Kidney epithelial cell (primary cell): ENCODE measurements around the gene ACP6. TPM values are rescaled to one million over a fixed set of nuclear protein-coding genes. Genes with fewer than 3 reads are reported as not detected.

Experiments
- DNase-seq: peaks from one replicate; pipeline ENCODE4 v3.0.0-alpha.2; 2010; ENCODE audit warnings: low read depth
- H3K27me3 ChIP-seq: 2 replicates; pipeline ENCODE4 v1.6.0; 2011; ENCODE audit warnings: low read length; ENCODE audit not compliant: control insufficient read depth, insufficient read depth
- H3K36me3 ChIP-seq: 2 replicates; pipeline ENCODE4 v1.5.1; 2011; ENCODE audit warnings: low read length; ENCODE audit not compliant: control insufficient read depth, insufficient read depth
- H3K4me3 ChIP-seq: 2 replicates; pipeline ENCODE4 v1.5.1; 2011; ENCODE audit warnings: low read depth, mild to moderate bottlenecking, control low read depth, low read length
- CTCF ChIP-seq: IDR thresholded peaks from 2 replicates; pipeline ENCODE4 v1.5.1; 2011; ENCODE audit warnings: mild to moderate bottlenecking, moderate library complexity, low read length, control low read depth, inconsistent platforms; ENCODE audit not compliant: insufficient read depth, poor library complexity, severe bottlenecking
- total RNA-seq: library from RNA; depleted of rRNA; stranded (reverse); fragments of >200 nt; gene quantifications from 2 replicates; pipeline ENCODE4 v1.2.3, GENCODE V29; 2015

ACP6 gene
- total RNA-seq, 1 donor from 2014 or later: 12.5 TPM

- Histone ChIP-seq H3K4me3 (no peak overlapping the region), H3K36me3 (no peaks in the 10 kb centered on the region), H3K27me3 (no peaks in the 10 kb centered on the region)
- no peak for TF ChIP-seq CTCF
- DNase-seq: no peak
Measured at GRCh38 chr1:147605591-147605990, 64.7 kb downstream of the ACP6 start.

- no peak overlapping the region for H3K4me3 ChIP-seq
- H3K36me3 ChIP-seq: no peaks in the 10 kb centered on the region
- no peak for TF ChIP-seq CTCF
- DNase-seq: no peak
- no peaks in the 10 kb centered on the region for H3K27me3 ChIP-seq
Measured at GRCh38 chr1:147603986-147604385, 66.3 kb downstream of the ACP6 start.

GRCh38 chr1:147600119-147601111, 69.9 kb downstream of the ACP6 start:
- TF ChIP-seq CTCF: no peak
- Histone ChIP-seq H3K4me3 (peak overlapping the region; percentile 75), H3K36me3 (no peaks in the 10 kb centered on the region), H3K27me3 (no peaks in the 10 kb centered on the region)
- DNase-seq: peak; percentile 71

- DNase-seq: peak; percentile 61
- no peak for TF ChIP-seq CTCF
- no peaks in the 10 kb centered on the region for H3K27me3 ChIP-seq
- H3K36me3 ChIP-seq: no peaks in the 10 kb centered on the region
- peak overlapping the region; percentile 75 for H3K4me3 ChIP-seq
Measured at GRCh38 chr1:147599362-147600118, 70.8 kb downstream of the ACP6 start.

- H3K4me3 ChIP-seq: peak overlapping the region; percentile 75
- no peaks in the 10 kb centered on the region for H3K36me3 ChIP-seq
- no peaks in the 10 kb centered on the region for H3K27me3 ChIP-seq
- DNase-seq: no peak
- TF ChIP-seq CTCF: no peak
Measured at GRCh38 chr1:147598621-147599361, 71.5 kb downstream of the ACP6 start.
